IMR-90 (cell line): ENCODE data around the gene CXCR2.

Experiments
- BHLHE40 ChIP-seq: fragments of 150-350 bp; IDR thresholded peaks from 2 replicates; pipeline ENCODE4 v1.6.1; 2016; ENCODE audit warnings: mild to moderate bottlenecking, low read depth, low read length
- CEBPB ChIP-seq: IDR thresholded peaks from 2 replicates; pipeline ENCODE4 v1.6.1; 2012; ENCODE audit warnings: low read depth, low read length, improper control_type of control experiment
- CTCF ChIP-seq: conservative IDR thresholded peaks from 2 replicates; pipeline ENCODE4 v1.5.1; 2012; ENCODE audit warnings: mild to moderate bottlenecking, low read depth, low read length, improper control_type of control experiment
- FOS ChIP-seq: fragments of 150-350 bp; IDR thresholded peaks from 2 replicates; pipeline ENCODE4 v1.6.1; 2016; ENCODE audit warnings: low read depth, low read length
- MAFK ChIP-seq: IDR thresholded peaks from 2 replicates; pipeline ENCODE4 v1.6.1; 2012; ENCODE audit warnings: low read depth, low read length, improper control_type of control experiment
- MAZ ChIP-seq: IDR thresholded peaks from 2 replicates; pipeline ENCODE4 v1.6.1; 2012; ENCODE audit warnings: low read depth, mild to moderate bottlenecking, low read length, improper control_type of control experiment, moderate library complexity, borderline replicate concordance
- POLR2A ChIP-seq: IDR thresholded peaks from 2 replicates; pipeline ENCODE4 v1.6.1; 2012; ENCODE audit warnings: mild to moderate bottlenecking, low read depth, low read length
- RFX5 ChIP-seq: IDR thresholded peaks from 2 replicates; pipeline ENCODE4 v1.8.0; 2012; ENCODE audit warnings: low read depth, mild to moderate bottlenecking, low read length, moderate library complexity
- SMC3 ChIP-seq: fragments of 150-350 bp; IDR thresholded peaks from 2 replicates; pipeline ENCODE4 v1.6.1; 2016; ENCODE audit warnings: low read depth, mild to moderate bottlenecking, antibody characterized with exemption, low read length, moderate library complexity

GRCh38 chr2:218152172-218152571, 26.3 kb downstream of the CXCR2 start:
- no peak for TF ChIP-seq CTCF
- TF ChIP-seq POLR2A = no peak
- TF ChIP-seq SMC3 = no peak
- TF ChIP-seq RFX5 = no peak
- no peak for TF ChIP-seq FOS
- TF ChIP-seq MAZ = no peak
- TF ChIP-seq CEBPB = no peak
- no peak for TF ChIP-seq BHLHE40
- TF ChIP-seq MAFK = no peak
